H1 (cell line): Measurements from ENCODE around the gene INO80. TPM values are rescaled to one million over a fixed set of nuclear protein-coding genes. Genes with fewer than 3 reads are reported as not detected.

Experiments used
- polyA plus RNA-seq, 7 experiments: library from polyadenylated mRNA; depleted of rRNA in 3 of 7; stranded (reverse) in 5 of 7; unstranded in 2 of 7; fragments of >200 nt in 5 of 7; fragments of 200-250 nt in 2 of 7; gene quantifications; 1 replicate in 5 of 7; 2 replicates in 1 of 7; 4 replicates in 1 of 7; pipeline versions ENCODE4 v1.2.1 to v1.2.3, GENCODE V29; 2011 to 2013; ENCODE audit warnings: missing spikeins in 2 of 7, mixed read lengths in 2 of 7
- total RNA-seq: library from RNA; stranded (reverse); fragmentation: NEBNext Ultra II Directional; extraction: Animal tissue kit (Norgen Biotek cat#: 25700); gene quantifications from 2 replicates; pipeline ENCODE4 v1.2.1, GENCODE V29; 2021
- TF ChIP-seq, protein P1 (sequence below), 3 experiments: IDR thresholded peaks; 1 replicate in 2 of 3; 2 replicates in 1 of 3; pipeline versions ENCODE4 v1.5.1 to v1.6.1; 2011; ENCODE audit warnings: low read length in 3 of 3, mild to moderate bottlenecking in 3 of 3, inconsistent platforms in 2 of 3, low read depth in 1 of 3, moderate library complexity in 1 of 3; ENCODE audit not compliant: insufficient read depth in 1 of 3; ENCODE audit errors: control extremely low read depth in 1 of 3

Gene INO80
- total and polyA plus RNA-seq, 2 of the 8 experiments (the other 6 are each of a cell fraction or from before 2014, with no cell fraction given), result 4.3 to 24.5 TPM

DNA sequence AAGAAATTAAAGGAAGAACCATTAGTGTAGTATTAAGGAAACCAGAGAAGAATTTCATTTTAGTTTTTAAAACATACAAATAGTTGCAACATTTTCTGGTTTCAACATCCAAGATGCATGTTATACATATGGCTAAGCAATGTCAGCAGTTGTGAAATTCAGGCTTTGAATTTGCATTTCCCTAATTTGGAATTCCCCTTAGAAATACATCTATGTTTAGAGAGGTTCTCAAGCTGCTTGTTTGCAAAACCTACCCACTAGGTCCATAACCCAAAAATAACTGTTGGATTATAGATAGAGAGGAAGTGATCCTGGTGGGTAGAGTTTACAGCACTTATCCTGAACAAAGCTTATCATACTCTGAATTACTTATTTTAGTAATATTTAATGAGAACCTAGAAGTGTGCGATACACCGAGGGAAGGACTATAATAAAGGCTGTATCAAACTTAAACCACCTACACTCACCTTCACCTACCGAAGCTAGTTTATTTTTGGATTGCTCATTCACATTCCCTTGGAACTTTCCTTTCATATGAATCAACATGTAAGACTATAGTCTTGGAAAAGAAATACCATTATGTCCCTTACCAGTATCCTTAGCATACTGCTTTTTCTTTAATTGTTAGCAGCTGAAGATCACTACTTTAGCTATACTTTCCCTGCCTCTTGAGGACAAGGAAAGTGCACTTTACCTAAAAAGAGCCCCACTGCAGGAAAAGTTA, 102.2 kb downstream of the INO80 start (continued):
- TF ChIP-seq, protein P1, sequence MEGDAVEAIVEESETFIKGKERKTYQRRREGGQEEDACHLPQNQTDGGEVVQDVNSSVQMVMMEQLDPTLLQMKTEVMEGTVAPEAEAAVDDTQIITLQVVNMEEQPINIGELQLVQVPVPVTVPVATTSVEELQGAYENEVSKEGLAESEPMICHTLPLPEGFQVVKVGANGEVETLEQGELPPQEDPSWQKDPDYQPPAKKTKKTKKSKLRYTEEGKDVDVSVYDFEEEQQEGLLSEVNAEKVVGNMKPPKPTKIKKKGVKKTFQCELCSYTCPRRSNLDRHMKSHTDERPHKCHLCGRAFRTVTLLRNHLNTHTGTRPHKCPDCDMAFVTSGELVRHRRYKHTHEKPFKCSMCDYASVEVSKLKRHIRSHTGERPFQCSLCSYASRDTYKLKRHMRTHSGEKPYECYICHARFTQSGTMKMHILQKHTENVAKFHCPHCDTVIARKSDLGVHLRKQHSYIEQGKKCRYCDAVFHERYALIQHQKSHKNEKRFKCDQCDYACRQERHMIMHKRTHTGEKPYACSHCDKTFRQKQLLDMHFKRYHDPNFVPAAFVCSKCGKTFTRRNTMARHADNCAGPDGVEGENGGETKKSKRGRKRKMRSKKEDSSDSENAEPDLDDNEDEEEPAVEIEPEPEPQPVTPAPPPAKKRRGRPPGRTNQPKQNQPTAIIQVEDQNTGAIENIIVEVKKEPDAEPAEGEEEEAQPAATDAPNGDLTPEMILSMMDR (IDR thresholded peaks at IDR 0.05; ENCODE audit: control extremely low read depth in 1 of 3, insufficient read depth in 1 of 3, low read depth in 1 of 3, low read length in 3 of 3), result no peak
